ENCODE measurements around the gene MEFV.

GRCh38 chr16:3207086-3207953, 49.1 kb downstream of the MEFV start:
- TF ChIP-seq EZH2phosphoT487 (IDR thresholded peaks at IDR 0.05; ENCODE audit: low read depth) (no peak), CTCF (IDR thresholded peaks at IDR 0.05; ENCODE audit: low read depth, low read length) (no peak)
